ENCODE results near the gene DNAH7.

DNAH7 gene

GRCh38 chr2:195793881-195794280 is 274.8 kb downstream of the DNAH7 start:
- DNase-seq: no peak

GRCh38 chr2:195782156-195782555 is 286.5 kb downstream of the DNAH7 start:
- no peak for DNase-seq

- no peak for DNase-seq
Observed at GRCh38 chr2:195779491-195779890, 289.1 kb downstream of the DNAH7 start.

- no peak for DNase-seq
Observed at GRCh38 chr2:195769975-195770374, 298.7 kb downstream of the DNAH7 start.

- DNase-seq: no peak
Observed at GRCh38 chr2:195768431-195768830, 300.2 kb downstream of the DNAH7 start.

GRCh38 chr2:195766691-195767090 is 301.9 kb downstream of the DNAH7 start:
- DNase-seq: no peak

GRCh38 chr2:195763866-195764265 is 304.8 kb downstream of the DNAH7 start:
- no peak for DNase-seq

GRCh38 chr2:195759877-195760276 is 308.8 kb downstream of the DNAH7 start:
- no peak for DNase-seq

GRCh38 chr2:195758846-195759245 is 309.8 kb downstream of the DNAH7 start:
- no peak for DNase-seq

- no peak for DNase-seq
Observed at GRCh38 chr2:195756218-195756942, 312.3 kb downstream of the DNAH7 start.

GRCh38 chr2:195741191-195741590 is 327.4 kb downstream of the DNAH7 start:
- no peak for DNase-seq

- no peak for DNase-seq
Observed at GRCh38 chr2:195737511-195738325, 330.9 kb downstream of the DNAH7 start.

GRCh38 chr2:195735347-195735746 is 333.3 kb downstream of the DNAH7 start:
- no peak for DNase-seq

GRCh38 chr2:195734931-195735330 is 333.7 kb downstream of the DNAH7 start:
- no peak for DNase-seq

GRCh38 chr2:195734395-195734794 is 334.2 kb downstream of the DNAH7 start:
- DNase-seq: no peak

GRCh38 chr2:195733831-195734230 is 334.8 kb downstream of the DNAH7 start:
- no peak for DNase-seq

GRCh38 chr2:195732574-195732973 is 336.1 kb downstream of the DNAH7 start:
- DNase-seq: no peak

GRCh38 chr2:195730912-195731311 is 337.7 kb downstream of the DNAH7 start:
- DNase-seq: no peak

- no peak for DNase-seq
Observed at GRCh38 chr2:195727106-195727505, 341.5 kb downstream of the DNAH7 start.

GRCh38 chr2:195722075-195722474 is 346.6 kb downstream of the DNAH7 start:
- no peak for DNase-seq

- no peak for DNase-seq
Observed at GRCh38 chr2:195721042-195721441, 347.6 kb downstream of the DNAH7 start.

GRCh38 chr2:195716466-195716865 is 352.2 kb downstream of the DNAH7 start:
- DNase-seq: no peak

GRCh38 chr2:195711478-195711877 is 357.2 kb downstream of the DNAH7 start:
- no peak for DNase-seq
